Ovary (tissue), 9 donors: ENCODE data around the gene TRIO. TPM values are rescaled to one million over a fixed set of nuclear protein-coding genes. Genes with fewer than 3 reads are reported as not detected.

Experiments used
- DNase-seq, 5 donors: peaks; one replicate each; pipeline ENCODE4 v3.0.0-alpha.2; 2019 to 2020
- H3K27ac ChIP-seq, 2 donors: fragments of 200-600 bp; one replicate each; pipeline versions ENCODE4 v1.5.1 to v1.8.0; 2019 to 2022
- H3K27me3 ChIP-seq: fragments of 200-600 bp; one replicate; pipeline ENCODE4 v1.8.0; 2022
- H3K36me3 ChIP-seq: fragments of 200-600 bp; sonication (generic); one replicate; pipeline ENCODE4 v1.5.1; 2019
- H3K4me1 ChIP-seq: one replicate; pipeline ENCODE4 v1.8.1; 2013; ENCODE audit warnings: mild to moderate bottlenecking, moderate library complexity; ENCODE audit not compliant: insufficient read depth
- H3K4me3 ChIP-seq: fragments of 200-600 bp; sonication (generic); one replicate; pipeline ENCODE4 v1.5.1; 2017
- H3K9me3 ChIP-seq, 2 donors: fragments of 200-600 bp in 1 of 2; sonication (generic) in 1 of 2; one replicate each; pipeline versions ENCODE4 v1.5.1 to v1.8.1; 2013 to 2019; ENCODE audit warnings: mild to moderate bottlenecking in 1 of 2, moderate library complexity in 1 of 2
- EP300 ChIP-seq: sonication (generic); formaldehyde crosslinking; IDR thresholded peaks from one replicate; pipeline ENCODE4 v1.6.1; 2017; ENCODE audit warnings: antibody characterized with exemption
- POLR2A ChIP-seq: fragments of 450-650 bp; IDR thresholded peaks from one replicate; pipeline ENCODE4 v1.6.1; 2017; ENCODE audit warnings: antibody characterized with exemption, mild to moderate bottlenecking, moderate library complexity
- WGBS, 3 donors: extraction: QIAGEN DNeasy Blood & Tissue Kit in 1 of 3; methylation state at CpG; one replicate each; pipeline versions ENCODE4 v1.1.5 to v1.1.7; 2013 to 2017; 5-methylcytosine and 5-hydroxymethylcytosine counted together
- intact Hi-C, 4 donors: fragments of 100-400 bp; cut with DNase I; formaldehyde crosslinking; loops; one replicate each; pipeline versions ENCODE4 v1.11.0 to v1.15.1; 2022 to 2023
- polyA plus RNA-seq, 2 donors: library from polyadenylated mRNA; stranded (reverse); fragments of 200-250 nt in 1 of 2; fragments of 350-450 nt in 1 of 2; fragmentation: Illumina TruSeq in 1 of 2; extraction: RNeasy Lipid Tissue Mini Kit (QIAGEN cat#74804) in 1 of 2; gene quantifications; one replicate each; pipeline ENCODE4 v1.2.3, GENCODE V29; 2013 to 2014
- total RNA-seq, 7 donors: library from RNA; depleted of rRNA in 2 of 7; stranded (reverse); fragments of >200 nt in 2 of 7; fragmentation: NEBNext Ultra II Directional in 3 of 7; extraction: Animal tissue kit (Norgen Biotek cat#: 25700) in 3 of 7; gene quantifications; one replicate each; pipeline versions ENCODE4 v1.1.0 to v1.2.4, GENCODE V29; 2016 to 2023
- TF ChIP-seq, protein P1 (sequence below), 3 donors: fragments of 450-650 bp in 2 of 3; fragments of 200-600 bp in 1 of 3; IDR thresholded peaks; one replicate each; pipeline versions ENCODE4 v1.5.1 to v1.8.0; 2016 to 2022; ENCODE audit warnings: antibody characterized with exemption in 3 of 3, mild to moderate bottlenecking in 1 of 3
- donor health status: DM: no; HTN: no; CAD: no; lungs with moderate emphysema.
- donor health status: DM: no; HTN: no; CAD: no.
- donor health status: Bipolar disorder and iron deficiency.
- donor health status: DM: yes; HTN: yes; CAD: no.
- donor health status: DM: no; HTN: no; CAD: no.
- donor health status: DM: yes; HTN: yes; CAD: no.

TRIO gene
- total and polyA plus RNA-seq, 9 donors = 58.4 to 268 (median 125) TPM

DNA sequence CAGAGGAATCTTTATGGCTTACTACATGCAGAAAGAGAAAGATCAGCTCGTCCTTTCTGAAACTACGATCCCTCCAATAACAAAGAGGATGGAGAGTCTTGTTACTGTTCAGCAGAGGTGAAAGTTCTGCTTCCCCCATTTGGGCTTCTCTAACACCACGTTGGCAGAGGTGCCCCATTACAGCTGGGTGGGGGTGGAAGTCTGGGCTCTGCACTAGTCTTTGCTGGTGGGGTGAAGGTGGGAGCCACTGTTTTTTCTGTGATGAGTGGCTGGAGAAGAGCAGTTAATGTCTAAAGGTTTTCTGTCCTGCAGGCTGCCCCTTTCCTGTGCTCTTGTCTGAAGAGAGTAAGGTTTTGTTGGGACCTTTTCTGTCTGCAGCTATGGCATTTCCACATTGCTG lies 373.8 kb downstream of the TRIO start:
- no peak overlapping the region for H3K27ac ChIP-seq
- H3K27me3 ChIP-seq = no peaks in the 10 kb centered on the region
- H3K9me3 ChIP-seq = no peaks in the 10 kb centered on the region
- TF ChIP-seq POLR2A (no peak), EP300 (no peak)
- TF ChIP-seq, protein P1, sequence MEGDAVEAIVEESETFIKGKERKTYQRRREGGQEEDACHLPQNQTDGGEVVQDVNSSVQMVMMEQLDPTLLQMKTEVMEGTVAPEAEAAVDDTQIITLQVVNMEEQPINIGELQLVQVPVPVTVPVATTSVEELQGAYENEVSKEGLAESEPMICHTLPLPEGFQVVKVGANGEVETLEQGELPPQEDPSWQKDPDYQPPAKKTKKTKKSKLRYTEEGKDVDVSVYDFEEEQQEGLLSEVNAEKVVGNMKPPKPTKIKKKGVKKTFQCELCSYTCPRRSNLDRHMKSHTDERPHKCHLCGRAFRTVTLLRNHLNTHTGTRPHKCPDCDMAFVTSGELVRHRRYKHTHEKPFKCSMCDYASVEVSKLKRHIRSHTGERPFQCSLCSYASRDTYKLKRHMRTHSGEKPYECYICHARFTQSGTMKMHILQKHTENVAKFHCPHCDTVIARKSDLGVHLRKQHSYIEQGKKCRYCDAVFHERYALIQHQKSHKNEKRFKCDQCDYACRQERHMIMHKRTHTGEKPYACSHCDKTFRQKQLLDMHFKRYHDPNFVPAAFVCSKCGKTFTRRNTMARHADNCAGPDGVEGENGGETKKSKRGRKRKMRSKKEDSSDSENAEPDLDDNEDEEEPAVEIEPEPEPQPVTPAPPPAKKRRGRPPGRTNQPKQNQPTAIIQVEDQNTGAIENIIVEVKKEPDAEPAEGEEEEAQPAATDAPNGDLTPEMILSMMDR (IDR thresholded peaks at IDR 0.05) = no peak
- intact Hi-C loops = no loop called here
- 25 to 32% (median 31%) methylated on average over 3 of the region's 3 CpGs for WGBS, 3 donors
- no peaks in the 10 kb centered on the region for H3K4me1 ChIP-seq
- no peaks in the 10 kb centered on the region for H3K36me3 ChIP-seq
- H3K4me3 ChIP-seq = no peak overlapping the region
- no peak for DNase-seq

DNA sequence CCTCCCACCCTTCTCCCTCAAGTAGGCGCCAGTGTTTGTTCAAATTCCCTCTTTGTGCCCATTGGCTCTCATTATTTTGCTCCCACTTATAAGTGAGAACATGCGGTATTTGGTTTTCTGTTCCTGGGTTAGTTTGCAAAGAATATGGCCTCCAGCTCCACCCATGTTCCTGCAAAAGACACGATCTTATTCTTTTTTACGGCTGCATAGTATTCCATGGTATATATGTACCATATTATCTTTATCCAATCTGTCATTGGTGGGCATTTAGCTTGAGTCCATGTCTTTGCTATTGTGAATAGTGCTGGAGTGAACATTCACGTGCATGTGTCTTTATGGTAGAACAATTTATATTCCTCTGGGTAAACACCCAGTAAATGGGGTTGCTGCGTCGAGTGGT lies 375.5 kb downstream of the TRIO start:
- no peaks in the 10 kb centered on the region for H3K4me1 ChIP-seq
- H3K4me3 ChIP-seq = no peak overlapping the region
- DNase-seq = no peak
- H3K9me3 ChIP-seq = no peaks in the 10 kb centered on the region
- no peak overlapping the region for H3K27ac ChIP-seq
- TF ChIP-seq EP300 (no peak), POLR2A (no peak)
- TF ChIP-seq, protein P1 (IDR thresholded peaks at IDR 0.05) = no peak
- intact Hi-C loops = no loop called here
- no peaks in the 10 kb centered on the region for H3K27me3 ChIP-seq
- H3K36me3 ChIP-seq = no peaks in the 10 kb centered on the region
- 95 to 96% (median 96%) methylated on average over 7 of the region's 7 CpGs for WGBS, 3 donors

DNA sequence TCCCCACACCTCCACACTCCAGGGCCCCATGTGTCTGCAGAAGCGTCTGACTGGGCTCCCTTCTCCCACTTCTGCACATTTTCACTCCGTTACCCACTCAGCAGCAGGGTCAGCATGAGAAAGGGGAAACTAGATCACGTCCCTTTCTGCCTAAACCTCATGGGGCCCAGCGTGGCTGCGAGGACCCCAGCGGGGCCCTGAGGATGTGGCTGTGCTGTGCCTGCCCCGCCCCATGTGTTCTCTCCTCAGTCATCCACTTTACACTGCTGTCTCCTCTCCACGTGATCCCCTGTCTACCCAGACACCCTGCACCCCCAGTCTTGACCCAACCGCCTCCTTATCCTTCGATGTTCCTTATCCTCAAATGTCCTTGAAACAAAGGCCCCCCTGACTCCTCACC lies 378.6 kb downstream of the TRIO start:
- DNase-seq = no peak
- H3K9me3 ChIP-seq = no peaks in the 10 kb centered on the region
- H3K4me3 ChIP-seq = no peak overlapping the region
- no peaks in the 10 kb centered on the region for H3K27me3 ChIP-seq
- no peaks in the 10 kb centered on the region for H3K36me3 ChIP-seq
- WGBS, 3 donors = 88 to 94% (median 93%) methylated on average over 10 of the region's 10 CpGs
- TF ChIP-seq EP300 (no peak), POLR2A (no peak)
- TF ChIP-seq, protein P1 (IDR thresholded peaks at IDR 0.05) = no peak
- intact Hi-C loops = no loop called here
- H3K4me1 ChIP-seq = no peaks in the 10 kb centered on the region
- no peak overlapping the region for H3K27ac ChIP-seq

DNA sequence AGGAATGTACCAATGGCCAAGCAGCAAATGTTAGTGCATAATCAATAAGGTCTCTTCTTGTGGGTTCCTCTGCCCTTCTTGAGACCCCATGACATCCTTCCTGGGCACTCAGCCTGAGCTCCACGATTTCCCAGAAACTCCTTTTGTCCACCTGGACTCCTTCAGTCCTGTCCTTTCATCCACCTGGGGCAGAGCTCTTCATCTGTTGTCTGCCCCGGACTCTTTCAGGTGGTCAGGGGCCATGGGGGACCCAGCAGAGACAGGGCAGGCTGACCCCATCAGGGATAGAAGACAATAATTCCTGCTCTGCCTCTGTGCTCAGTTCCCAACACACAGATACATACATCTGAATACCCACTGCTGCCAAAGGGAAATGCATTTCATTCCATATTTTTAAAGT lies 379.6 kb downstream of the TRIO start:
- TF ChIP-seq, protein P1 (IDR thresholded peaks at IDR 0.05) = no peak
- no peak for TF ChIP-seq POLR2A
- no peak for TF ChIP-seq EP300
- H3K36me3 ChIP-seq = no peaks in the 10 kb centered on the region
- H3K4me1 ChIP-seq = no peaks in the 10 kb centered on the region
- no peaks in the 10 kb centered on the region for H3K9me3 ChIP-seq
- no peak for DNase-seq
- H3K27me3 ChIP-seq = no peaks in the 10 kb centered on the region
- intact Hi-C loops = no loop called here
- H3K4me3 ChIP-seq = no peak overlapping the region
- 72 to 90% (median 82%) methylated on average over 2 of the region's 2 CpGs for WGBS, 3 donors
- H3K27ac ChIP-seq = no peak overlapping the region
